H9 (cell line): ENCODE results near the gene GCG. TPM values are rescaled to one million over a fixed set of nuclear protein-coding genes. Genes with fewer than 3 reads are reported as not detected.

Experiments used
- DNase-seq: peaks from one replicate; pipeline ENCODE4 v3.0.0-alpha.2; 2017
- H2AFZ ChIP-seq: one replicate; pipeline ENCODE4 v1.6.1; 2013; ENCODE audit warnings: mild to moderate bottlenecking, low read length, control low read depth, moderate library complexity
- H2AK5ac ChIP-seq: 2 replicates; pipeline ENCODE4 v1.6.1; 2013; ENCODE audit warnings: low read length, control low read depth, mixed read lengths; ENCODE audit not compliant: insufficient read length
- H2BK120ac ChIP-seq: one replicate; pipeline ENCODE4 v1.6.1; 2013; ENCODE audit warnings: low read depth, mild to moderate bottlenecking, low read length, control low read depth, inconsistent platforms; ENCODE audit not compliant: poor library complexity, severe bottlenecking
- H2BK12ac ChIP-seq: 2 replicates; pipeline ENCODE4 v1.6.1; 2013; ENCODE audit warnings: low read length, control low read depth, mixed read lengths, low read depth; ENCODE audit not compliant: insufficient read length
- H2BK15ac ChIP-seq: 2 replicates; pipeline ENCODE4 v1.6.1; 2013; ENCODE audit warnings: low read depth, low read length, control low read depth
- H2BK20ac ChIP-seq: one replicate; pipeline ENCODE4 v1.6.1; 2013; ENCODE audit warnings: low read depth, mild to moderate bottlenecking, low read length, control low read depth, inconsistent platforms; ENCODE audit not compliant: poor library complexity, severe bottlenecking
- H2BK5ac ChIP-seq: 2 replicates; pipeline ENCODE4 v1.6.1; 2013; ENCODE audit warnings: low read length, control low read depth, mixed read lengths; ENCODE audit not compliant: insufficient read length
- H3K14ac ChIP-seq: 2 replicates; pipeline ENCODE4 v1.6.1; 2013; ENCODE audit warnings: low read length, control low read depth; ENCODE audit not compliant: insufficient read depth
- H3K18ac ChIP-seq: 2 replicates; pipeline ENCODE4 v1.6.1; 2013; ENCODE audit warnings: low read depth, mild to moderate bottlenecking, mixed read lengths, low read length, control low read depth; ENCODE audit not compliant: insufficient read length
- H3K23ac ChIP-seq: 2 replicates; pipeline ENCODE4 v1.6.1; 2013; ENCODE audit warnings: low read length, control low read depth, mixed read lengths, low read depth; ENCODE audit not compliant: insufficient read length
- H3K23me2 ChIP-seq: 2 replicates; pipeline ENCODE4 v1.6.1; 2013; ENCODE audit warnings: low read depth, mild to moderate bottlenecking, mixed read lengths, low read length, control low read depth; ENCODE audit not compliant: insufficient read length, poor library complexity, severe bottlenecking
- H3K27ac ChIP-seq: 2 replicates; pipeline ENCODE4 v1.5.1; 2013; ENCODE audit warnings: low read length, control low read depth, mixed read lengths, low read depth; ENCODE audit not compliant: insufficient read length
- H3K27me3 ChIP-seq: 2 replicates; pipeline ENCODE4 v1.6.1; 2013; ENCODE audit warnings: low read length, control low read depth, inconsistent platforms; ENCODE audit not compliant: insufficient read depth
- H3K4ac ChIP-seq: 2 replicates; pipeline ENCODE4 v1.6.1; 2013; ENCODE audit warnings: low read depth, mild to moderate bottlenecking, control low read depth, inconsistent platforms, low read length, moderate library complexity
- H3K4me1 ChIP-seq: 2 replicates; pipeline ENCODE4 v1.6.1; 2013; ENCODE audit warnings: low read length, control low read depth, inconsistent platforms; ENCODE audit not compliant: insufficient read depth
- H3K4me2 ChIP-seq: 2 replicates; pipeline ENCODE4 v1.6.1; 2013; ENCODE audit warnings: low read length, control low read depth, mixed read lengths; ENCODE audit not compliant: insufficient read length, insufficient read depth
- H3K56ac ChIP-seq: 2 replicates; pipeline ENCODE4 v1.6.1; 2013; ENCODE audit warnings: low read depth, mild to moderate bottlenecking, mixed read lengths, low read length, control low read depth; ENCODE audit not compliant: insufficient read length
- H3K79me1 ChIP-seq: 2 replicates; pipeline ENCODE4 v1.6.1; 2013; ENCODE audit warnings: low read depth, mild to moderate bottlenecking, moderate library complexity, low read length, control low read depth, inconsistent platforms; ENCODE audit not compliant: insufficient read depth, poor library complexity, severe bottlenecking
- H3K79me2 ChIP-seq: 2 replicates; pipeline ENCODE4 v1.6.1; 2013; ENCODE audit warnings: low read length, control low read depth, inconsistent platforms; ENCODE audit not compliant: insufficient read depth
- H3K9ac ChIP-seq: 2 replicates; pipeline ENCODE4 v1.6.1; 2013; ENCODE audit warnings: low read length, control low read depth, mixed read lengths; ENCODE audit not compliant: insufficient read length; ENCODE audit errors: extremely low read depth
- H3K9me3 ChIP-seq: one replicate; pipeline ENCODE4 v1.6.1; 2013; ENCODE audit warnings: low read depth, low read length, inconsistent platforms; ENCODE audit not compliant: control insufficient read depth
- H3T11ph ChIP-seq: one replicate; pipeline ENCODE4 v1.6.1; 2013; ENCODE audit warnings: mild to moderate bottlenecking, low read length, control low read depth, inconsistent platforms
- H4K20me1 ChIP-seq: one replicate; pipeline ENCODE4 v1.6.1; 2013; ENCODE audit not compliant: control insufficient read depth, insufficient read length, insufficient read depth
- H4K5ac ChIP-seq: 2 replicates; pipeline ENCODE4 v1.6.1; 2013; ENCODE audit warnings: low read depth, mild to moderate bottlenecking, mixed read lengths, low read length, control low read depth; ENCODE audit not compliant: insufficient read length
- H4K8ac ChIP-seq: replicated peaks from 2 replicates; pipeline ENCODE4 v1.6.1; 2013; ENCODE audit warnings: low read length, control low read depth, mixed read lengths, low read depth; ENCODE audit not compliant: insufficient read length
- H4K91ac ChIP-seq: 2 replicates; pipeline ENCODE4 v1.6.1; 2013; ENCODE audit warnings: low read depth, mild to moderate bottlenecking, moderate library complexity, mixed read lengths, low read length, control low read depth; ENCODE audit not compliant: insufficient read length
- H3K27ac Mint-ChIP-seq, 3 experiments: 2 replicates in 2 of 3; 3 replicates in 1 of 3; pipeline ENCODE4 v1.8.0; 2020 to 2021; ENCODE audit warnings: mixed read lengths in 3 of 3, mild to moderate bottlenecking in 1 of 3, moderate library complexity in 1 of 3
- H3K27me3 Mint-ChIP-seq: 2 replicates; pipeline ENCODE4 v1.8.0; 2021; ENCODE audit warnings: low read depth, mild to moderate bottlenecking, moderate library complexity, mixed read lengths
- H3K36me3 Mint-ChIP-seq, 3 experiments: 2 replicates in 2 of 3; 3 replicates in 1 of 3; pipeline ENCODE4 v1.8.0; 2020 to 2021; ENCODE audit warnings: low read depth in 3 of 3, mixed read lengths in 3 of 3; ENCODE audit not compliant: insufficient read depth in 1 of 3
- H3K4me1 Mint-ChIP-seq, 2 experiments: 2 replicates each; pipeline ENCODE4 v1.8.0; 2020; ENCODE audit warnings: mixed read lengths in 2 of 2
- H3K4me3 Mint-ChIP-seq, 2 experiments: 2 replicates in 1 of 2; 3 replicates in 1 of 2; pipeline ENCODE4 v1.8.0; 2020 to 2021; ENCODE audit warnings: mild to moderate bottlenecking in 2 of 2, mixed read lengths in 2 of 2, moderate library complexity in 1 of 2
- H3K9me3 Mint-ChIP-seq, 2 experiments: 2 replicates in 1 of 2; 3 replicates in 1 of 2; pipeline ENCODE4 v1.8.0; 2020; ENCODE audit warnings: mild to moderate bottlenecking in 2 of 2, mixed read lengths in 2 of 2, moderate library complexity in 1 of 2
- WGBS: extraction: QIAGEN DNeasy Blood & Tissue Kit; methylation state at CpG from one replicate; pipeline ENCODE4 v1.1.7; 2013; ENCODE audit warnings: missing lambda C conversion rate, low lambda C conversion rate, mixed read lengths; ENCODE audit not compliant: insufficient read length; ENCODE audit errors: extremely low coverage; 5-methylcytosine and 5-hydroxymethylcytosine counted together
- total RNA-seq: library from RNA; stranded (reverse); gene quantifications from 2 replicates; pipeline ENCODE4 v1.2.1, GENCODE V29; 2021
- TF ChIP-seq, protein P1 (sequence below): fragments of 200-600 bp; sonication (generic); conservative IDR thresholded peaks from 3 replicates; pipeline ENCODE4 v1.8.0; 2021; ENCODE audit warnings: antibody characterized with exemption, mild to moderate bottlenecking

The GCG gene
- total RNA-seq, 1 experiment from 2014 or later, result not detected

DNA sequence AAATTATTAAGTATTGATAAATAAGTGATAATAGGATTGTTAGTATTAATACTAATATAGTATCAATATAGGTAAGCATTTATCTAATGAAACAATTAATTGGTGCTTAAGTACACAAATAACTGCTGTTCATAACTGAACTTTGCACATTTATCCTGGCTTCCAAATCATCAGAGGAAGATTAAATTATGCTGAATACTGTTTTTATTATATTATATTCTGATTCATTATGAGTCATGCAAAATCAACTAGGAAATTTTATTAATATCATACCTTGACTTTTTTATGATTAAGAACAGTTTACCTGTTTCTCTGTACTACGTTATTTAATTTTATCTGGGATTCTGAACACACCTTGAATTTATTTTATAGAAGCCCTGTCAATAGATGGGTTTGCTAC lies 48.6 kb upstream of the GCG start:
- no peaks in the 10 kb centered on the region for H3K23me2 ChIP-seq
- no peak overlapping the region for H4K5ac ChIP-seq
- H2BK15ac ChIP-seq, result no peak overlapping the region
- no peak overlapping the region for H3K23ac ChIP-seq
- H4K8ac ChIP-seq, result no peak overlapping the region
- no peaks in the 10 kb centered on the region for H3K79me1 ChIP-seq
- Mint-ChIP-seq H3K9me3 (no peaks in the 10 kb centered on the region), H3K4me3 (no peak overlapping the region), H3K27ac (no peak overlapping the region), H3K27me3 (peaks cover 21% of the 10 kb centered on the region), H3K36me3 (no peaks in the 10 kb centered on the region), H3K4me1 (peaks cover 0 to 6% of the 10 kb centered on the region in 2 experiments; a peak in 1 of 4 replicates)
- no peak overlapping the region for H2AK5ac ChIP-seq
- no peaks in the 10 kb centered on the region for H4K20me1 ChIP-seq
- H3K27ac ChIP-seq, result no peak overlapping the region
- no peak overlapping the region for H3K4me2 ChIP-seq
- no CpG with 5 or more reads among the region's 1 CpG for WGBS
- no peaks in the 10 kb centered on the region for H3K79me2 ChIP-seq
- H4K91ac ChIP-seq, result no peak overlapping the region
- no peak overlapping the region for H3K9ac ChIP-seq
- H2BK20ac ChIP-seq, result no peak overlapping the region
- H2BK5ac ChIP-seq, result no peak overlapping the region
- TF ChIP-seq, protein P1, sequence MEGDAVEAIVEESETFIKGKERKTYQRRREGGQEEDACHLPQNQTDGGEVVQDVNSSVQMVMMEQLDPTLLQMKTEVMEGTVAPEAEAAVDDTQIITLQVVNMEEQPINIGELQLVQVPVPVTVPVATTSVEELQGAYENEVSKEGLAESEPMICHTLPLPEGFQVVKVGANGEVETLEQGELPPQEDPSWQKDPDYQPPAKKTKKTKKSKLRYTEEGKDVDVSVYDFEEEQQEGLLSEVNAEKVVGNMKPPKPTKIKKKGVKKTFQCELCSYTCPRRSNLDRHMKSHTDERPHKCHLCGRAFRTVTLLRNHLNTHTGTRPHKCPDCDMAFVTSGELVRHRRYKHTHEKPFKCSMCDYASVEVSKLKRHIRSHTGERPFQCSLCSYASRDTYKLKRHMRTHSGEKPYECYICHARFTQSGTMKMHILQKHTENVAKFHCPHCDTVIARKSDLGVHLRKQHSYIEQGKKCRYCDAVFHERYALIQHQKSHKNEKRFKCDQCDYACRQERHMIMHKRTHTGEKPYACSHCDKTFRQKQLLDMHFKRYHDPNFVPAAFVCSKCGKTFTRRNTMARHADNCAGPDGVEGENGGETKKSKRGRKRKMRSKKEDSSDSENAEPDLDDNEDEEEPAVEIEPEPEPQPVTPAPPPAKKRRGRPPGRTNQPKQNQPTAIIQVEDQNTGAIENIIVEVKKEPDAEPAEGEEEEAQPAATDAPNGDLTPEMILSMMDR, result no peak
- H3K56ac ChIP-seq, result no peak overlapping the region
- no peaks in the 10 kb centered on the region for H3K4me1 ChIP-seq
- H3K4ac ChIP-seq, result no peak overlapping the region
- H3K9me3 ChIP-seq, result no peaks in the 10 kb centered on the region
- H2AFZ ChIP-seq, result no peak overlapping the region
- no peak overlapping the region for H3K14ac ChIP-seq
- no peak overlapping the region for H3T11ph ChIP-seq
- no peak overlapping the region for H2BK120ac ChIP-seq
- DNase-seq, result no peak
- no peak overlapping the region for H3K18ac ChIP-seq
- no peaks in the 10 kb centered on the region for H3K27me3 ChIP-seq
- no peak overlapping the region for H2BK12ac ChIP-seq
